ENCODE results near the gene PLA1A.

GRCh38 chr3:119665954-119666559, 68.4 kb downstream of the PLA1A start:
- no peak for TF ChIP-seq YY1 (IDR thresholded peaks at IDR 0.05; ENCODE audit: insufficient read depth, insufficient read length)
- no peak for TF ChIP-seq ZNF274 (IDR thresholded peaks at IDR 0.05; ENCODE audit: low read depth, low read length)
